NCI-H526 treated with DMSO at 0.1 percent for 48 hours (cell line): Measurements from ENCODE around the gene PTH1R.

Experiments used
- DNase-seq: peaks from one replicate; lab custom pipeline; 2025; lab: John Stamatoyannopoulos, UW

Gene PTH1R

GRCh38 chr3:46877406-46878125, at the start of gene PTH1R:
TSS of gene PTH1R (plus strand) at chr3:46877721. CDS start at chr3:46883560, 5,839 bp downstream.
- no peak for DNase-seq

- DNase-seq, result no peak
These were observed 47.8 kb upstream of the PTH1R start for GRCh38 chr3:46829699-46830208.

GRCh38 chr3:46830801-46831200, 46.7 kb upstream of the PTH1R start:
- DNase-seq, result no peak

GRCh38 chr3:46831316-46831715, 46.2 kb upstream of the PTH1R start:
- no peak for DNase-seq

GRCh38 chr3:46831841-46832240, 45.7 kb upstream of the PTH1R start:
- no peak for DNase-seq

GRCh38 chr3:46833346-46834300, 43.9 kb upstream of the PTH1R start:
- DNase-seq, result no peak

- DNase-seq, result no peak
These were observed 42.5 kb upstream of the PTH1R start for GRCh38 chr3:46835054-46835453.

- no peak for DNase-seq
These were observed 42.0 kb upstream of the PTH1R start for GRCh38 chr3:46835491-46835890.

- no peak for DNase-seq
These were observed 39.2 kb upstream of the PTH1R start for GRCh38 chr3:46838301-46838700.

GRCh38 chr3:46840491-46840890, 37.0 kb upstream of the PTH1R start:
- no peak for DNase-seq

- DNase-seq, result no peak
These were observed 34.0 kb upstream of the PTH1R start for GRCh38 chr3:46843508-46843907.

- DNase-seq, result no peak
These were observed 33.1 kb upstream of the PTH1R start for GRCh38 chr3:46844397-46844796.

GRCh38 chr3:46844881-46845312, 32.6 kb upstream of the PTH1R start:
- DNase-seq, result no peak

GRCh38 chr3:46845397-46845859, 32.1 kb upstream of the PTH1R start:
- no peak for DNase-seq

GRCh38 chr3:46845860-46846623, 31.5 kb upstream of the PTH1R start:
- DNase-seq, result no peak

- no peak for DNase-seq
These were observed 30.6 kb upstream of the PTH1R start for GRCh38 chr3:46846624-46847542.

- no peak for DNase-seq
These were observed 29.8 kb upstream of the PTH1R start for GRCh38 chr3:46847744-46848143.

GRCh38 chr3:46848271-46849044, 29.1 kb upstream of the PTH1R start:
- DNase-seq, result no peak

GRCh38 chr3:46849045-46849631, 28.4 kb upstream of the PTH1R start:
- no peak for DNase-seq
